Astrocyte (in vitro differentiated cells and primary cell): ENCODE results near the gene SELENOK. TPM values are rescaled to one million over a fixed set of nuclear protein-coding genes. Genes with fewer than 3 reads are reported as not detected.

Experiments used
- DNase-seq: peaks from one replicate; pipeline ENCODE4 v3.0.0-alpha.2; 2010; ENCODE audit warnings: low read depth
- FAIRE-seq: peaks from 2 replicates; lab custom pipeline; 2011; peaks lifted over from hg19 to GRCh38; lab: Jason Lieb, UNC
- H2AFZ ChIP-seq: 2 replicates; pipeline ENCODE4 v1.6.0; 2012; ENCODE audit warnings: low read depth, low read length, inconsistent platforms
- H3K27ac ChIP-seq: 2 replicates; pipeline ENCODE4 v1.5.1; 2011; ENCODE audit warnings: low read depth, low read length, inconsistent platforms
- H3K27me3 ChIP-seq: 2 replicates; pipeline ENCODE4 v1.6.0; 2011; ENCODE audit warnings: low read length, inconsistent platforms; ENCODE audit not compliant: insufficient read depth
- H3K36me3 ChIP-seq: 2 replicates; pipeline ENCODE4 v1.5.1; 2011; ENCODE audit warnings: low read length, inconsistent platforms; ENCODE audit not compliant: insufficient read depth
- H3K4me1 ChIP-seq: 2 replicates; pipeline ENCODE4 v1.5.1; 2011; ENCODE audit warnings: low read length, inconsistent platforms; ENCODE audit not compliant: insufficient read depth
- H3K4me2 ChIP-seq: 2 replicates; pipeline ENCODE4 v1.6.0; 2012; ENCODE audit warnings: low read length, inconsistent platforms
- H3K4me3 ChIP-seq: 2 replicates; pipeline ENCODE4 v1.5.1; 2011; ENCODE audit warnings: low read depth, mild to moderate bottlenecking, low read length, inconsistent platforms; ENCODE audit not compliant: insufficient read depth
- H3K79me2 ChIP-seq: 2 replicates; pipeline ENCODE4 v1.6.0; 2012; ENCODE audit warnings: mild to moderate bottlenecking, low read length, inconsistent platforms; ENCODE audit not compliant: insufficient read depth
- H3K9ac ChIP-seq: 2 replicates; pipeline ENCODE4 v1.6.0; 2012; ENCODE audit warnings: mild to moderate bottlenecking, low read length, inconsistent platforms
- H3K9me3 ChIP-seq: 2 replicates; pipeline ENCODE4 v1.5.1; 2012; ENCODE audit warnings: low read depth, mild to moderate bottlenecking, low read length, inconsistent platforms; ENCODE audit not compliant: insufficient read depth
- H4K20me1 ChIP-seq: 2 replicates; pipeline ENCODE4 v1.6.0; 2012; ENCODE audit warnings: low read length, inconsistent platforms; ENCODE audit not compliant: insufficient read depth
- H3K27ac Mint-ChIP-seq: one replicate; pipeline ENCODE4 v1.8.0; 2021; ENCODE audit warnings: mild to moderate bottlenecking, mixed read lengths; ENCODE audit not compliant: unreplicated experiment
- H3K27me3 Mint-ChIP-seq: one replicate; pipeline ENCODE4 v1.8.0; 2021; ENCODE audit warnings: low read depth, mixed read lengths; ENCODE audit not compliant: unreplicated experiment
- H3K36me3 Mint-ChIP-seq: one replicate; pipeline ENCODE4 v1.8.0; 2021; ENCODE audit warnings: low read depth, mixed read lengths; ENCODE audit not compliant: unreplicated experiment
- H3K4me1 Mint-ChIP-seq: one replicate; pipeline ENCODE4 v1.8.0; 2021; ENCODE audit warnings: low read depth, mixed read lengths; ENCODE audit not compliant: unreplicated experiment
- H3K4me3 Mint-ChIP-seq: one replicate; pipeline ENCODE4 v1.8.0; 2021; ENCODE audit warnings: mild to moderate bottlenecking, moderate library complexity, mixed read lengths; ENCODE audit not compliant: unreplicated experiment
- H3K9me3 Mint-ChIP-seq: one replicate; pipeline ENCODE4 v1.8.0; 2021; ENCODE audit warnings: mild to moderate bottlenecking, mixed read lengths; ENCODE audit not compliant: unreplicated experiment
- CTCF ChIP-seq: IDR thresholded peaks from 2 replicates; pipeline ENCODE4 v1.5.1; 2011; ENCODE audit warnings: low read depth, mild to moderate bottlenecking, inconsistent platforms, low read length, moderate library complexity; ENCODE audit not compliant: insufficient read depth
- EZH2 ChIP-seq: IDR thresholded peaks from 2 replicates; pipeline ENCODE4 v1.6.1; 2012; ENCODE audit warnings: mild to moderate bottlenecking, low read length, inconsistent platforms; ENCODE audit not compliant: insufficient read depth
- total RNA-seq: library from RNA; stranded (reverse); gene quantifications from 2 replicates; pipeline ENCODE4 v1.2.1, GENCODE V29; 2021

SELENOK gene
- total RNA-seq, 1 donor from 2014 or later = 43.7 TPM

- Histone ChIP-seq H3K9me3 (no peaks in the 10 kb centered on the region), H3K4me1 (peaks cover 12% of the 10 kb centered on the region), H3K36me3 (peaks cover 20% of the 10 kb centered on the region), H2AFZ (no peak overlapping the region), H3K4me2 (no peak overlapping the region), H3K27me3 (no peaks in the 10 kb centered on the region), H3K4me3 (no peak overlapping the region), H4K20me1 (peaks cover 26% of the 10 kb centered on the region), H3K27ac (no peak overlapping the region), H3K9ac (no peak overlapping the region), H3K79me2 (peaks cover 47% of the 10 kb centered on the region)
- H3K4me1 Mint-ChIP-seq = peaks cover 21% of the 10 kb centered on the region
- TF ChIP-seq CTCF (no peak), EZH2 (no peak)
- DNase-seq (no peak), FAIRE-seq (no peak)
- H3K27me3 Mint-ChIP-seq = no peaks in the 10 kb centered on the region
- no peaks in the 10 kb centered on the region for H3K9me3 Mint-ChIP-seq
- no peak overlapping the region for H3K27ac Mint-ChIP-seq
- H3K36me3 Mint-ChIP-seq = no peaks in the 10 kb centered on the region
- no peak overlapping the region for H3K4me3 Mint-ChIP-seq
These were observed 7.0 kb downstream of the SELENOK start for GRCh38 chr3:53884623-53885022.

DNA sequence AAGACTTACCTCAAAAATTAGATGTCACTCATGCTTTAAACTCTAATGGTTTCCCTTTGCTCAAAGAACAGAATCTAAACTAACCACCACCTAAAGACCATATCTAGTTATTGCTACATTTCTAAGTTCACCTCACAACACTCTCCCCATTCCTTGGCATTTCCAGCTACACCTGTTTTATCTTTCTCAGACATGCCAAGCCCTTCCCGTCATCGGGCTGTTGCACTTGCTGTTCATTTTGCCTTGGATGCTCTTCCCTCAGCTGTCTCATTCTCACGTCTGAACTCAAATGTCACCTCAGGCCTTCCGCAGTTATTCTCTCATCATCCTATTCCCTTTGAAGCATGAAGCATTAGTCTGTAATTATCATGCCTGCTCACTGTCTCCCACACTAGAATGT lies 8.7 kb downstream of the SELENOK start:
- H3K9me3 ChIP-seq = no peaks in the 10 kb centered on the region
- peak overlapping the region; percentile 98 for H3K4me3 Mint-ChIP-seq
- H3K27ac ChIP-seq = no peak overlapping the region
- TF ChIP-seq CTCF (no peak), EZH2 (no peak)
- H3K4me3 ChIP-seq = no peak overlapping the region
- no peaks in the 10 kb centered on the region for H3K27me3 ChIP-seq
- H3K27me3 Mint-ChIP-seq = no peaks in the 10 kb centered on the region
- peaks cover 12% of the 10 kb centered on the region for H3K4me1 ChIP-seq
- no peak overlapping the region for H3K4me2 ChIP-seq
- H3K79me2 ChIP-seq = peaks cover 33% of the 10 kb centered on the region
- H3K36me3 Mint-ChIP-seq = peaks cover 6% of the 10 kb centered on the region
- FAIRE-seq = no peak
- no peaks in the 10 kb centered on the region for H3K9me3 Mint-ChIP-seq
- H3K36me3 ChIP-seq = peaks cover 31% of the 10 kb centered on the region
- no peak overlapping the region for H2AFZ ChIP-seq
- peaks cover 18% of the 10 kb centered on the region for H3K4me1 Mint-ChIP-seq
- H3K27ac Mint-ChIP-seq = no peak overlapping the region
- no peak overlapping the region for H3K9ac ChIP-seq
- no peak for DNase-seq
- peaks cover 17% of the 10 kb centered on the region for H4K20me1 ChIP-seq

DNA sequence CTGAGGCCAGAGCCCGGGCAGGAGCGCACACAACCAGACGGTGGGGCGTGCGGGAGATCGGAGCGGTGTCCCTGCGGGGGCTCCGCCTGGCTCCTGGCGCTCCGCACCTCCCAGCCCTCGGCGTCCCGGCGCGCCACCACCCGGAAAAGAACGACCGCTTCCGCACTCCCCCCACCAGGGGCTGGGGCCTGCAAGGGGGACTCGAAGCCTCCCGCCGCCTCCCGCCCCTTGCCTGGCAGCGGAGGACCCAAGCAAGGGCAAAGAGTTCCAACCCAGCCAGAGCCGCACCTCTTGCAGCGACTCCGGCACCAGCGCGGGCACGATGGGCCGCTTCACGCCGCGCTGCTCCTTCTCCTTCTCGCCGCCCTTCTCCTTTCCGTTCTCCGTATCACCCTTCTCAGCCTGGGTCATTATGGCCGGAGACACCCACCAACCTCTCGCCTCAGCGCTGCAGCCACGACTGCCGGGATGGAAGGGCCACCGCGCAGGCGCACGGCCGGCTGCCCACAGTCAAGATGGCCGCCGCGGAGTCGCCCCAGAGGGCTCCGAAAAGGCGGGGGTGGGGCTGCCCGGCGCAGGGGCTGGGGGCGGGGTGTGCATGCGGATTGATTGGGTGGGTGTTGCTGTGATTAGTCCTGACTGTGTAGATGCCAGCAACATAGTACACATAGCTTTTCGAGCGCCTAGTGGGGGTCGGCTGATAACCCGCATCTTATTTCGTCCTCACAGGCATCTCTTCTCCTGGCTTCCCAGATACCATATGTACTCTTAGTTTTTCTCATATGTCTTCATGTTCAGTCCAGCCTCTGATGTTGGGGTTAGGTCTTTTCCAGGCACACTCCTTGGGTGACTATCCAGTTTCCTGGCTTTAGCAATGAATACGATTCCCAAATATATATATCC lies 9.7 kb downstream of the SELENOK start, which contains the start of gene ACTR8:
Gene ACTR8, minus strand, starts transcription at position 462 of the 903 bp plus-strand sequence. Its CDS starts 51 bp downstream, at position 411.
- peak; percentile 60 for DNase-seq
- Histone ChIP-seq H3K36me3 (peaks cover 40% of the 10 kb centered on the region), H2AFZ (peak within 1 kb of the TSS; percentile 87), H4K20me1 (peaks cover 12% of the 10 kb centered on the region), H3K4me3 (peak within 1 kb of the TSS; percentile 90), H3K27ac (peak within 1 kb of the TSS; percentile 83), H3K9ac (peak within 1 kb of the TSS; percentile 92), H3K4me2 (peak within 1 kb of the TSS; percentile 88), H3K79me2 (peaks cover 22% of the 10 kb centered on the region), H3K27me3 (no peaks in the 10 kb centered on the region), H3K4me1 (peaks cover 12% of the 10 kb centered on the region), H3K9me3 (no peaks in the 10 kb centered on the region)
- peak within 1 kb of the TSS; percentile 96 for H3K27ac Mint-ChIP-seq
- H3K27me3 Mint-ChIP-seq = no peaks in the 10 kb centered on the region
- FAIRE-seq = no peak
- H3K36me3 Mint-ChIP-seq = peaks cover 8% of the 10 kb centered on the region
- peak within 1 kb of the TSS; percentile 98 for H3K4me3 Mint-ChIP-seq
- no peaks in the 10 kb centered on the region for H3K9me3 Mint-ChIP-seq
- peaks cover 18% of the 10 kb centered on the region for H3K4me1 Mint-ChIP-seq
- TF ChIP-seq EZH2 (no peak), CTCF (no peak)
